Activated naive CD8-positive, alpha-beta T cell treated with anti-CD3 and anti-CD28 coated beads, Interleukin-2, amount 50 U/mL, for 16 hours (primary cell): Measurements from ENCODE around the gene RNF152.

ENCODE experiments used
- DNase-seq: peaks from one replicate; pipeline ENCODE4 v3.0.0-alpha.2; 2020; ENCODE audit warnings: low read depth, low spot score

Gene RNF152, protein sequence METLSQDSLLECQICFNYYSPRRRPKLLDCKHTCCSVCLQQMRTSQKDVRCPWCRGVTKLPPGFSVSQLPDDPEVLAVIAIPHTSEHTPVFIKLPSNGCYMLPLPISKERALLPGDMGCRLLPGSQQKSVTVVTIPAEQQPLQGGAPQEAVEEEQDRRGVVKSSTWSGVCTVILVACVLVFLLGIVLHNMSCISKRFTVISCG

DNA sequence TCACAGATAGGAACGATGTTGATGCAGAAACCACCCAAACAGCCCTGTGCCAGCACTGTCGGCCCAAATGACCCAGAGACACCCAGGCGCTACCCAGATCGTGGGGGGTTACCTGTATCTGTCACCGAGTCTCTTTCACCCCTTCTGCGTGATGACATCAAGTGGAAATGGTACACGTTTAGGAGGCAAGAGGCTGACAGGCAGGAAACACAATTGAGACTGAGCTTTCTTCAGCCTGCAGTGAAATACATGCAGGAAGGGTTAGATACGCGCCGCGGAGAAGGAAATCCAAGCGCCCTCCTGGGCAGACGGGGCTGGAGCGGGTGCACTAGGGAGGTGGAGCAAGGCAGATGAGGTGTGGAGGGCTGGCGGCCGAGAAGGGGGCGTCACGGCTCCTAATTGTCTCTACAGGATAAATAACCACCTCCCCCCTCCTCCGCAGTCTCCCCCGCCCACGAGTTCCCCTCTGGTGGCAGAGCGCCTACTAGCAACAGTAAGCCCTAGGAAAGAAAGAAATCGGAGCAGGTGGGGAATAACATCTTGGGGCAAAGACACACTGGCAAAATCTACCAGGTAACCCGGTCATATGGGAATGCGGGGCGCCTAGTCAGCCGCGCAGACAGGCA is at the start of gene RNF152:
TSS of gene RNF152 (minus strand) at position 325 of the 626 bp plus-strand sequence. CDS start 76,544 bp downstream, outside the sequence.
- DNase-seq, result no peak

DNA sequence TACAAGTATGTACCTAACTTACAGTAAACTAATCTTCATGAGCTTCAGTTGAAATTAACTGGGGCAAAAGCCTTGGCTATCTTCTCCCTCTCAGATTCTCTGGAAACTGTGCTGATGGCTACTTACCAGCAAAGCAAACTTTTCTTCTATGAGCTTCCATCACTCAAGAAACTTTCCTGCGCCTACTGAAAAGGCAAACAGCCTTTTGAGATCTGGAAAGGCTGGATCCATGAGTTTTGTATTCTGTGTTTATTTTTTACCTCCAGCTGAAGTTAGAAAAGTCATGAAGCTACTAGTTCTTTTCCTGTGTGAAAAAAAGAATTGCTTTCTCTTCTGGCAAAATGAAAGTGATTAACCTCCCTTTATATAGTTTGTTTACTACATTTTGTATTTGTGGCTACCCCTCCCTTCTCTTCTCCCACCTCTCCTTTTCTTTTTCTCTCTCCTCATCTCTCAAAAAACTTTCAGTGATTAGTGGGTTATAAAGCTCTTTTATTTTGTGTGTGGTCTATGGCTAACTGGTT is 49.2 kb upstream of the RNF152 start:
- no peak for DNase-seq

DNA sequence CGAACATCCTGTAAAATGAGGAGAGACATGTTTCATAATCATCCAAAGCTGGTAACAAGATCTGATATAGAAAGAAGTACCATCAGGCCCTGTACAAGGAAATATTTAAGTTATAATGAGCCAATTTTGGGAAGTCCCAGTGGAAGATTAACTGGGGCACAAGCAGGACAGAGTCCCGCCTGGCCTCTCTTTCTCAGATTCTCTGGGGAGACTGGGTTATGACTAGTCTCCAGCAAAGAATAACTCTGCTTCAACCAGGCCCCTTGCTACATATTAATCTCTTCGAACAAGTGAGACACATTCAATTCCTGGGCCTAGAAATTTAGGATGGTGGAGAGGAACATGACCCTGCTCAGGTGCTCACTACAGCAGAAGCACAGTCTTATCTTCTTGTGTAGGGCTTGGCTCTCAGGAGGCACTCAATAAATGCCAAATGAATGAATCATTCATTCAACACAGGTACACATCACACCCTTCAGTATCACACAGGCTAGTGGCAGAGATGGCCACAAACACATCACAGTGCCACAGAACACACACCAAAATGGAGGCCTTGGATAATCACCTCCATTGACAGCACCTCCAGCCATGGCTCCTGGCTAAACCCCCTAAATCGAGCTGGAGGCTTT is 46.4 kb upstream of the RNF152 start:
- no peak for DNase-seq

DNA sequence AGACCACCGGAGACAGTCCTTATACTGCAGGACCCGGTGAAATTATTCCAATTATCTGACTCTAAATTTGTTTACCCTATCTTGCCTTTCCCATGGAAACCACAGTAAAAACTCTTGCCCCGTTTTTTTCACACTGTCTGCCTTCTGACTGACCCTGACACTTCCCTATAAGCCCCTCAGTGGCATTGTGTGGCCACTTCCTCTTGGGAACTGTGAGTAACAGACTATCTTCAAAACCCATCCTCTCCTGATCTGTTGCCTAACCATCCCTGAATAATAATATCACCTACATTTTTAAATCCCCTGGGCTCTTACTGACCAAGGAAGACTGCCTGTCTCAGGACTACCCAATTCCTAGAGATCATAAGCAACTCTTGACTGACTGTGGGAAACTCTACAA is 42.6 kb upstream of the RNF152 start:
- no peak for DNase-seq

DNA sequence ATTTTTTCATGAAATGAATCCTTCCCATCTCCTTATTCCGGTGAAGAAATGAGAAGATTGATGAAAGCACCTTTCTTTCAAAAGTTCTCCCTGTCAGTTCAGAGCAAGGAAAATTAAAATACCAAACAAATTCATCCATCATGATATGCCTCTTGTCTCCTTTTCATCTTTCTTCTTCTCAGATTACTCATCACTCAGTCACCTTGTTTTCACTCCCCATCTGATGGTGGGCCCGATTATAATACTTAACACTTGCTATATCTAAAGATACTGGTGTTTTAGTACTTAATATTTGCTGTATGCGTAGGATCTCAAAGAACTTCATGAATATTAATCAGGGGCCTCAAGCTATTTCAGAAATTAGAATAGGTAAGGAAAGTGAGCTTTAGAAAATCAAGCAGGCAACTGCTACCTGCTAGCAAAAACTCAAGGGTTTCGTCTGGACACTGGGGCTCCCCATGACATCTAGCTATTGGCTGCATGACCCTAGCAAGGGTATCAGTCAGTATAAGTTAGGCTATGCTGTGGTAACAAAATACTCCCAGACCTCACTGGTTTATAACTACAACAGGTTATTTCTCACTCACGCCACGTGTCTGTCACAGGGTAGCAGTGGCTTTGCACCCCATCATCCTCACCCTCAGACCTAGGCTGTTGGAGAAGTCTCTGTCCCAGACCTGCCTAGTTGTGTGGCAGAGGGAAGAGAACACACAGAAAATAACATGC is 39.0 kb upstream of the RNF152 start:
- DNase-seq, result no peak

DNA sequence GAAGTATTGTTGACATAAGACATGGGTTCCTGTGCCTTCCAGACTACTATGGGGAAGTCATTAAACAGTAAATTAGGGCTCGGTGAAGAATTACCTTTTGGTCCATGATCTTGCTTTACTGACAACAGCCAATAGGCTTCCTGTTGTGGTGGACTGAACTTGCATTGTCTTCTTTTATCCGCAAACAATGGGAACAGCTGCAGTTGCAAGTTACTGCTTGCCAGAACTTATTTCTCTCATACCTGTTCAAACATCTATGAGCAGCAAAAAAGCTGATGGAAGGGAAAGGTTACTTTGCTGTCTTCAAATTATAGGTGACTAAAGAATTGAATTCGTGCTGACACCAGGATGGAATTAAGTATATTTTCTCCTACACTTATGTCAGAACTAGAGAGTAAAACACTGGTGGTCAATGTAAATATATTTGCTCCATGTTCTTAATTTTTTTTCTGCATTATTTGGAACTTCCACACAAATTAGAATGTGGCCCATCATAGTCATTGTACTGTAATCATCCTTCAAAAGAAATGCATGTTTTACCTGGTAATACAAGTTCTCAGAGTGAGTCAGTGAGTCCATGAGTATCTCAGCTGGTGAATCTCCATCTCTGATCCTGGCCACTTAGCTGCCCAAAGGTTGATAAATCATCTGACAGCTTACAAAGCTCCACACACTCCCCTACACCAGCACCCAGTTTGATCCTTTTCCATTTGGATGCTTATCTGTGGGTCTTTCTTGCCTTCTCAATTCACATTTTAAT is 37.3 kb upstream of the RNF152 start:
- DNase-seq, result no peak

DNA sequence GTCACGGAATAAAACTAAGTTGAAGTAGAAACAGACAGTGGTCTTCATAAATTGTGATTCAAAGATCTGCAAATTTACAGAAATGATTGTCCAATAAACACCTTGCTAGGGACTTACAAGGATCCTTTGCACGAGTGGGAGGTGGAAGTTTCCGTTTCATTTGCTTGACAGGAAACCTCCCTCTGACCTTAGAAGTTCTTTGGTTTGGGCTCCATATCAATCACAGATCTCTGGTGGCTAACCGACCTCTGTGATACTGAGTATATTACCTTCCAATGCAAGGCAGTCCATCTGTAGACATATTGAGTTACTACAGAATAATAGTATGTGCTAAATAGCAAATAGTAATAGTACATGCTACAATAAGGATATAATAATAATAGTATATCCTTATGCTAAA is 33.7 kb upstream of the RNF152 start:
- DNase-seq, result no peak

DNA sequence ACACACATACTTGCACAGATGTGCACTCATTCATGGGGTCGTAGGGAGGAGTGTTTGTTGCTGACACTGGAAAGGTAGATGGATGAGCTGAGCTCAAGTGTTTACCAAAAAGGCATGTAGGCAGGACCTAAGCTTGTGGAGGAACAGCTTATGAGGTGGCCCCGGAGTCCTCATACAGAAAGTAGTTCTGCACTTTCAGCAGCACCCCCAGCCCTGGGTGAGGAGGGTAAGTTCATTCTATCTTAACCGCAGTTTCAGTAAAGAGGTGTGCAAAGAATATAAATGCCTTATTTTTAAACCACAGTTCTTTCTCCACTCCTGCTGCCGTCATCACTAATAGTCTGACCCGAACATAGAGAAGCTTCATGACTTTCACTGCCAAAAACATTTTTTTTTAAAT is 31.7 kb upstream of the RNF152 start:
- DNase-seq, result no peak

DNA sequence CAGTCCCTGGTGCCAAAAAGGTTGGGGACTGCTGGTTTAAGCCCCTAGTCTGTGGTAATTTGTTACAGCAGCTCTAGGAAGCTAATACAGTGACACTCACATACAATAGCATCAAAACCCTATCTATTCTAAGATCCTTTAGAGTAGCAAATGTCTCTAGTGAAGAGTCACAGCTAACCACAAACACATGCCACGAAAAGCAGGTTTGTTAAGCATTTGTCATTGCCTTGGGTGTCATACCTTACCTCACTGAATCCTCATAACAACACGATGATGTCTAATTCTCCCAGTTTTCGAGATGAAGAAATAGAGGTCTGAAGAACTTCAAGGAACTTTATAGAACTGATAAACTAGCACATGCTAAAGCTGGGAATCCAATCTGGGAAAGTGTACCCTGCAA is 29.6 kb upstream of the RNF152 start:
- DNase-seq, result no peak

DNA sequence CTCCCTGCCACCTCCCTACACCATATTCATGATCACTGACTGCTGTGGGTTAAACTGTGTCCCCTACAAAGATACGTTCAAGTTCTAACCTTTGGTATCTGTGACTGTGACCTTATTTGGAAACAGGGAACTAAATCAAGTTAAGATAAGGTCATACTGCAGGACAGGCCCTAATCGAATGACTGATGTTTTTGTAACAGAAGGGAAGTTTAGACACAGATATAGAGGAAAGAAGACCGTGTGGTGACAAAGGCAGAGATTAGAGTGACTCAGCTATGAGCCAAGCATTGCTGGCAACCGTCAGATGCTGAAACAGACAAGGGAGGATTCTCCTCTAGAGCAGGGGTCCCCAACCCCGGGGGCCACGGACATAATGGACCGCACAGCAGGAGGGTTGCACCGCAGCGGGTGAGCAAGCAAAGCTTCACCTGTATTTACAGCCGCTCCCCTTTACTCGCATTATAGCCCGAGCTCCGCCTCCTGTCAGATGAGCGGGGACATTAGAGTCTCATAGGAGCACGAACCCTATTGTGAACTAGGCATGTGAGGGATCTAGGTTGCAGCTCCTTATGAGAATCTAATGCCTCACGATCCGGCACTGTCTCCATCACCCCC is 28.9 kb upstream of the RNF152 start:
- DNase-seq, result no peak

DNA sequence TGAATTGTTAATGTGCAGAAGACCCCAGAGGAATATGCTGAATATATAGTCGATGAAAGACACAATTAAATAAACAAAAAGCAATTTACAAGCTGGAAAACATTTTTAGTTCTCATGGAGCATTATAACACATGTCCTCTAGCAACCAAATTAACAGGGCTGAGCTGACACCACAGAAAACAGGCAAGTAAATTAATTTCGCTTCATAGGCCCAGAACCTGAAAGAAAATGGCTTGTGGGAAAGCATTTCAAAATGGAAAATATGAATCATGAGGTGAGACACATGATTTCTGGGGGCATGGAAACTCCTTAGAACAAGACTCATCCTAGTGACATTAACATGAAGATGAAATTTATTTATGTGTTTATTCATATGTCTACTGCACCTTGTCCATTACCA is 25.0 kb upstream of the RNF152 start:
- DNase-seq, result no peak

DNA sequence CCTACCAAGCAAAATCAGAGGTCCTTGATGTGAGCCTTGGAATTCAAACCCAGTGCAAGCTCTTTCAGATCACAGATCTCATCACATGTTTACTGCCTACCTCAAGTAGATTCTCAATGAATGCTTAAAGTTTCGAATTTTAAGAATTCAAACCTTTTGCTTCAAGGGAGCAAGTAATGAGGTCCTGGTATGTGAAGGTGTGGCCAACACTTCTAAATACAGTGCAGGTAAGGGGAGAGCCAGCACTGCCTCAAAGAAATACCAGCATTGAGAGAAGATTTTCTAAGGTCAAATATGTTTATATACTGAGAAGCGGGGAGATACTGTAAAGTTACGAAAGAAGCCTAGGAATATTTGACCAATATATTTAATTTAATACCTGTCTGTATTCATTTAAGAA is 19.7 kb upstream of the RNF152 start:
- DNase-seq, result no peak

DNA sequence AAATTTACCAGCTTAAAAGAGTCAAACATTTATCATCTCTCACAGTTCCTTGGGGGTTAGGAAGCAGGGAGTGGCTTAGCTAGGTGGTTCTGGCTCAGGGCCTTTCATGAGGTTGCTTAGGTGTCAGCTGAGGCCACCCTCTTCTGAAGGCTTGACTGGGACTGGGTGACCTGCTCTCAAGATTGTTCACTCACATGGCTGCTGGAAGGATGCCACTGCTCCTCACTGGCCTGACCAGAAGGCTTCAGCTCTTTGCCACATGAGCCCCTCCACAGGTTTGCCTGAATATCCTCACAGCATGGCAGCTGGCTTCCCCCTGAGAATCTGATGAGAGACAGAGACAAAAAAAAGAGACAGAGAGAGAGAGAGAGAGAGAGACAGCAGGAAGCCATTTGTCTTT is 17.3 kb upstream of the RNF152 start:
- no peak for DNase-seq

DNA sequence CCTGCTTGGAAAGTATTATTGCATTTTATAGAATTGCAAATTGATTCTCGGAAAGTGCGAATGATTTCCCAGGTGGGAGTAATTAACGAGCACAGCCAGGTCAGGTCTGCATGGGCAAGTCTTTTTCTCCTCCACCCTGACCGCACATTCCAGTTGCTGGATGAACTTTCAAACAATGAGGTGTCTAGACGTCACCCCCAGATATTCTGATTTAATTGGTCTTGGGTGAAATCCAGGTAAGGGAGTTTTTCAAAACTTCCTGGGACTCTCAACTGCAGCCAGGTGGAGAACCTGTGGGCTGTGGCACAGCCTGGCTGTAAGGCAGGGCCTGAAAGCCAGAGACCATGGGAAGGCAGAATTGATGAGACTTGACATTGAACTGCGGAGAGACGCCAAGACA is 15.9 kb upstream of the RNF152 start:
- DNase-seq, result no peak

DNA sequence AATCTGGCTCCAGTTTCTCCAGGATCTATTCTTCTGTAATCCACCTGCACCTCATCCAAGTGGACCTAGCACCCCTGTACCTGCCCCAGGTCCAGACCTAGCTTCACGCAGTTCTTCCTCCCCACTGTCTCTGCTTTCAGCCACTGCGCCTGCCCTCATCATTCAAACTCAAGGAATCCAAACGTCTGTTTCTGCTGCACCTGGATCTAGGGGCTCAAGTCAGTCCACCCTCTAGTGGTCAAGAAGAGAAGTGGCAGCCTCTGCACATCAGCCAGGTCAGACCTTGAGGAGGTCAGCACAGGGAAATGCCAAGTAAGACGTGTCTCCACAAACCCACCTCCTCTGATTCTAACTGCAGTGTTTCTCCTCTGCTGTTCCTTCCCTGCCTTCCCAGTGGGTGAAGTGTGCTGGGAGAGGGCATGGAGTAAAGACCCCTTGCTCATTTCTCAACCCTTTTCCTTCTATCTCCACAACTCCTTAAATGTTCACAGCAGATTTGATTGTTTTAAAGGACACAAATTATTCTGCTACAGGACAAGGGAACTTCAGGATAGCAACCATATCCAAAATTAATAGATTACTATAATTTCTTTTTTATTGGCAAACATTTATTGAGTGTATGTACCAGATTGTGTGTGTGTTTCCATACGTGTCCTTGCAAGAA is 8.6 kb upstream of the RNF152 start:
- no peak for DNase-seq

DNA sequence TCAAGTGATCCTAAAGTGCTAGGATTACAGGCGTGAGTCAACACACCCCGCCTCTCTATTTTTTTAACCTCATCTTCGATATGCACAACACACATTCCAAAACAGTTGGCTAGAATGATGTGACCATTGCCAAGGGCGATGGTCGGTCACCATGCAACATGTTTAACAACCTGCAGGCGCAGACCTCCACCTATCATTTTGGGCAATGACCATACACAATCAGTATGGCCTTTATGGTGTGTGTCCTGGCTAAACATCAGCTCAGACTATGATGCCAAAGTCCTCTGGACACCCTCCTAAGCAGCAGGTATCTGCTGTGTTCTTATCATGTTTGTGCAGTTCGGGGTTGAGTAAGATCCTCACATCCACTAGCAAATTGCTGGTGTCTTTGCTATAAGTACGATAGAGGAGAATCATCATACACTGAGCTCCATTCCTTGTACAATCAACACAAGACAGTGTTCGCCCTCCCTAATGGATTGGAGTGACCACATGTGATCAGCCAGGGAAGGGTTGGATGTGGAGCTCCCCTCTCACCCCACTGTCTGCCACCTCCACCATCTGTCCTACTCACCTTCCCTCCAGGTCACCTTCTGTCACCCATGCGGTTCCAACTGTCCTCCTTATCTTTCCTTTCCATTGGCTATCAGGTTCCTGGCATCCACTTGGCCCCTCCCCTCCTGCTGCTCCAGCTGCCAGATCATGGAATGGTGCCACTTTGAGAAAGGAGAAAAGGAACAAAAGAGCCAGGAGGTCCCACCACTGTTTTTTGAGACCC is 7.9 kb upstream of the RNF152 start:
- DNase-seq, result no peak

DNA sequence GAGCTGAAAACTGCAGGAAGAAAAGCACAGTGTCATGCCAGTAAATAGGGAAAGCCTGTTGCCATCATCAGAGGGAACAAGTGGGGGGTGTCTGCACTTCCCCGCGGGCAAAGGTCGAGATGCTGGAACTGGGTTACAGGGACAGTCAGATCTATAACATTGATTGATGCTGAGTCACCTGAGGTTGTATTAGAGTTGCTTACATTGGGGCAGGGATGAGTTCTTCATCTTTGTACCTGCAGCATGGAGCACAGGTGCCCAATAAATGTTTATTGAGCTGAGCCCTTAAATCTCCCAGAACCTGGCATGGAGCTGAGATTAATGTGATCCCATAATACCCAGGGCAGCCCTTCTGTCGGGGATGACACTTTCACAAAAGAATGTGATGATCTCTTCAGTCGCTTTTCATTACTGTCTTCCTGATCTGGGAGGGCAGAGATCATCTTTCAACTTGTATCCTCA is 5.9 kb upstream of the RNF152 start:
- no peak for DNase-seq

DNA sequence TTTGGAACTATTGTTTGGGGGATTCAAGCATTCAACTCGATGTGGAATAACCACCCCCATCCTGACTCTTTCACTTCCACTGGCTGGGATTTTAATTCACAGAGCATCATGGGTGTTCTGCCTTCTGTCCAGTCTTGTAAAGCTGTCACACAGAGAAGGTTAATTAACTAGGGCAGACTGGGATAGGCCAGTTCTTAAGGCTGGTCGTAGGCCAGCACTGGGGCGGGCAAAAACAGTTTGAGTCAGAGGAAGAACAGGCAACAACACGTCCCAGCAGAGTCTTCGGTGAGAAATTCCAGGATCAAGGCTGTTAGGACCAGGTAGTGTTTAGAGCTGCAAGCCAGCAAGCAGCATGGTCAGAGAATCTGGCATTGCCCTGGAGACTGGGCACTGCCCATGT is 4.0 kb upstream of the RNF152 start:
- no peak for DNase-seq

DNA sequence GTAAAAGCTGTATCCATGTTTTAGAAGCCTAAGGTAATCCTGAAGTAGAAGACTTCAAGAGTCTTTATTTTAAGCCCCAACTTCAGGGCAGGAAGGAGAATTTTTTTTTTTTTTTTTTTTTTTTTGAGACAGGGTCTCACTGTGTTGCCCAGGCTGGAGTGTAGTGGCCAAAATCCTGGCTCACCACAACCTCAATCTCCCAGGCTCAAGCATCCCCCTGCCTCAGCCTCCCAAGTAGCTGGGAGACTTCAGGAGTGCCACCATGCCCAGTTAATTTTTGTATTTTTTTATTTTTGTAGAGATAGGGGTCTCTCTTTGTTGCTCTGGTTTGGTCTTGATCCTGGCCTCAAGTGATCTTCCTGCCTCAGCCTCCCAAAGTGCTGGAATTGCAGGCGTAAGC is 3.3 kb upstream of the RNF152 start:
- DNase-seq, result no peak
